ENCODE data around the gene FNDC11. TPM values are rescaled to one million over a fixed set of nuclear protein-coding genes. Genes with fewer than 3 reads are reported as not detected.

The FNDC11 gene
- polyA plus RNA-seq, 3 donors: 0.83 to 1.9 (median 1.3) TPM

DNA sequence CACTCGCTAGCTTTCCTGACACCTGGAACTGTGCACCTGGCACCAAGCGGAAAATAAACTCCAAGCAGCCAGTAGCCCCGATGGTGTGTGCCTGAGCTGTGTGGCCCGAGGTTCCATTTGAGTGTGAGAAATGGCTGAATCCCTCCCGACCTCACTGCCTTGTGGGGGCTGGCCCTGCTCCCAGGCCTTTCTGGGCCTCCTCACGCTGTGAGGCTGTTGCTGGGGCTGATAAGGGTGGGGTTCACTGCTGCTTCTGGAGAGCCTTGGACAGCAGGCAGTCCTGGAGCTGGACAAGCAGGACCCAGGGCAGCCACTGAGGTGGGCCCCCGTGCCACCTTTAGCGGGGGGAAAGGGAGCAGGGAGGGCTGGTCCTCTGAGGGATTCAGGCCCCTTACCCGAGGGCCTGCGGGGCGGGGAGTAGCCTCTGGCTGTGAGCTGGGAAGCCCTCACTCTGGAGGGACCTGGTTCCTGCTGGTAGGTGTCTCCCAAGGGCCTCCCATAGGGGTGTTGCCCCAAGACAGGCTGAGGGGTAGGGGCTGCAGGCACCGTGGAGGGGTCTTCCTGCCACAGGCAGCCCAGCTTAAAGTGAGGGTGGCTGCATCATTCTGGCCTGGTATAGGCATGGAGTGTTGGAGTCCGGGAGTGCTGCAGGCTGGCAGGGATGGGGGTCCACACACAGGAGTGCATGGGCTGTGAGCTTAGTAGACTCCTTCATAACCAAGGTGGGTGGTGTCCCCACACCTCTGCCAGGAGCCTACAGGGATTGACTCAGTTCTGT lies 31.7 kb upstream of the FNDC11 start:
- DNase-seq: no peak

DNA sequence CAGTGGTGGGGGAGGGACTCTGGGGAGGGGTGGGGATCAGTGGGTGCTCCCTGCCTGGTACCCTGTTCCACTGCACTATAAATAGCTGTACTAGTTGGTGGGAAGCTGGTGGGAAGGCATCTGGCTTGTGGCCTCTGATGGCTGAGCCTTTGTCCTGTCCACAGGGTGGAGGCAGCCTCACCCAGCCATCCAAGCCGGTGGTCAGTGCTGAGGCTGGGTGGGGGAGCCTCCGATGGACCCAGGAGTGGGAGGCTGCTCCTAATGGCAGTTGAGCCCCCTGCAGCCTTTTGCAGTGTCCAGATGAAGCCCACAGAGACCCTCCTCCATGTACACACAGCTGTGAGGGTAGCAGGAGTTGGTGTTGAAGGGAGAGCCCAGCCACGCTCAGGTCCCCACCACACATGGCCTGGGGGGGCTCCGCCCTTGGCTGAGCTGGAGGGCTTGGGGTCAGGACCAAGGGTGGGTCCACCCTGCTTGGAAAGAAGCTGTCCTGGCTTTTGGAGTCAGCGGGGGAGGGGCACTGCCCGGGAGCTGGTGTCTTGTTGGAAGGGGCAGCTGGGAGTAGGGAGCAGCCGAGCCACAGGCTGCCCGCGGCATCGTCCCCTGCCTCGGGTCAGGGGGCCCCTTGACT lies 30.9 kb upstream of the FNDC11 start:
- DNase-seq: no peak

DNA sequence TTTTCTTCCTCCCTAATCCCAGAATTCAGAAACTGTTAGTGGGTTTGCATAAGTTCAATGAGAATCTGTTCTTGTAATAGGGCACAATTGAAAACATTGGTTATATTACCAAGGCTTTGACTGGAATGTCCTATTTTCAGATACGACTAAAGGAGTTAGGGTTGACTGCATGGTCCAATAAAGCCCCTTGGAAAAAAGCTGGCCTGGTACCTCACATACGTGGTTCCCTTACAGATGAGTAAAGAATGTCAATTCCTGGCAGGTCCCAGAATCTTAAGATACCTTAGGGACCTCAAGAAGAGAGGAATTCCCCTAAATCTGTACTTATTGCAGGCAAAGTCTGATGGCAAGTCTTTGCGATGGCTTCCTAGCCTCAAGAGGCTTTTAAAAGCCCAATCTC lies 28.8 kb upstream of the FNDC11 start:
- no peak for DNase-seq

DNA sequence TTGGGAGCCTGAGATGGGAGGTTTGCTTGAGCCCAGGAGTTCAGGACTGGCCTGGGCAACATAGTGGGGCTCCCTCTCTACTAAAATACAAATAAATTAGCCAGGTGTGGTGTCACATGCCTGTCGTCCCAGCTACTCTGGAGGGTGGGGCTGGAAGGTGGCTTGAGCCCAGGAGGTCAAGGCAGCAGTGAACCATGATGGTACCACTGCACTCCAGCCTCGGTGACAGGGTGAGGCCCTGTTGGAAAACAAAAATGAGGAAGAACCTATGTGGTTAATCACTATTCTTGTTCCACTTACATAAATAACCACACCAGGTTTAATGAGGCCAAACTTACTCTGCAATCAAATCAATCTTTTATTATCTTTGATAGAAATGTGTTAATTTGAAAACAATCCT lies 28.0 kb upstream of the FNDC11 start:
- DNase-seq: no peak

DNA sequence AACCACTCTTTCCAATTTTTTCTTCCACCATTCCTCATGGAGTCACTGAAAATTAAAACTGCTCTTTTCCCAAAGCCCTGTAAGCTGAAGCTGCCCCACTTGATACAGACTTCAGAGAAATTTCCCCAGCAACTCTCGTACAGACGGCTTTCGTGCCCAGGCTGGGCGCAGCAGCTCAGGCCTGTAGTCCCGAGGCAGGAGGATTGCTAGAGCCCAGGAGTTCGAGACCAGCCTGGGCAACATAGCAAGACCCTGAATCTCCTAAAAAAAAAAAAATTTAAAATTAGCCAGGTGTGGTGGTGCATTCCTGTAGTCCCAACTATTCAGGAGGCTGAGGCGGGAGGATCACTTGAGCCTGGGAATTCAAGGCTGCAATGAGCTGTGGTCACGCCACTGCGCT lies 26.8 kb upstream of the FNDC11 start:
- DNase-seq: no peak

DNA sequence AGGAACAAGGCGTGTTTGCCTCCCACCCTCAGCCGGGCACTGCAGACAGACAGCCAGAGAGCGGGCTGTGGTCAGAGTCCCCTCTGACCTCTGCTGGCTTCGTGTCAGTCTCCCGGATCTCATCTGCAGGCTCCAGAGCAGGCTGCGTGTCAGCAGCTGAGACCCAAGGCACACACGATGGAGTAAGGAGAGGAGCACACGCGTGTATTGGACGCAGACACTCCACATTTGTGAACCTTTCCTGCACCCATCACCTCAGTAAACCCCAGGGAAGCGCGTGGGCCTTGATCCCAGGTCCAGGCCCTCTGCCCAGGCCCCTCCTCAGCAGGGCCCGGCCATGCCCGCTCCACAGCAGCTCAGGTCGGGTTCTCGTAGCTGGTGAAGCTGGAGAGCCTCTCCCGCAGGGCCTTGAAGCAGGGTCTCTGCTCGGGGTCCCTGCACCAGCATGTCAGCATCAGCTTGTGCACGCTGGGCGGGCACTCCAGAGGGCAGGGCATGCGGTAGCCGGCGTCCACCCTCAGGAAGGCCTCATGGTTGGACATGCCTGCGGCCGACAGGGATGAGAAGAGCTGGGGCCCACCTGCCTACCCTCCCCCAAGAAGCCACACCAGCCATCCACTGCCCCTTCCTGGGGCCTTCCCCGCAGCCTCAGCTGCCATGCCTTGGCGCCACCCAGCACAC lies 24.6 kb upstream of the FNDC11 start:
- DNase-seq: no peak

DNA sequence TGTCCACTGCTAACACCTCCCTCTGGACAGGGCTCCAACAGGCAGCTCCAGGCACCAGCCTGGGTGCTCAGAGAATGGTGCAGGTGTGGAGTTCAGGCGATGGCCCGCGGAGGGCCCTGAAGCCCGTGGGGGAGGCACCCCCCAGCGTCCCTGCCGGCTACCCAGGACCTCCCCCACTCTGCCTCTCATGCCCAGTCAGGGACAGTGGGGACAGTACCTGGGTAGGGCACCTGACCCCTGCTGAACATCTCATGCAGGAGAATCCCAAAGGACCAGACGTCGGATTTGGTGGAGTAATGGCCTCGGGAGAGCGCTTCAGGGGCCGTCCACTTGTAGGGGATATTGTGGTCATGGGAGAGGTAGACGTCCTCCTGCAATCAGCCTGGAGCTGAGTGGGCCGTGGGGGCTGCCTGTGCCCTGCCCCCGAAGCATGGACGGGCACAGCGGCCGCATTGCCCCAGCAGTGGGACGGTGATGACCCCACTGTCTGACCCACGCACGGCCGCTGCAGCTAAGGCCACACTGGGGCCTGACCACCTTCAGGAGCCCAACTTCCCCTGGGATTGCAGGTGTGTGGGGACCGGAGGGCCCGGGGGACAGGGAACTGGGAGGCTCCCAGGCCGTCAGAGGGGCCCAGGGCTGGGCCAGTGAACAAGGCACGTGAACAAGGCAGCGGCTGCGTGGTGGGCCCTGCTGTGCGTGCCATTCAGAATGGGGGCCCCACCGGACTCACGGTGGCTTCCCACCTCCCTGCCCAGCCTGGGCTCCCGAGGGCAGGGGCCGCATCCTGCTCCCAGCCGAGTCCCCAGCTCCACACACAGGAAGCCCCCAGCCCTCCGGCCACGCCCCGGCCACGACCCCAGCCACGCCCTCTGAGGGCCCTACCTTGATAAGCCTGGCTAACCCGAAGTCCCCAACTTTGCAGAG lies 23.8 kb upstream of the FNDC11 start:
- DNase-seq: no peak

DNA sequence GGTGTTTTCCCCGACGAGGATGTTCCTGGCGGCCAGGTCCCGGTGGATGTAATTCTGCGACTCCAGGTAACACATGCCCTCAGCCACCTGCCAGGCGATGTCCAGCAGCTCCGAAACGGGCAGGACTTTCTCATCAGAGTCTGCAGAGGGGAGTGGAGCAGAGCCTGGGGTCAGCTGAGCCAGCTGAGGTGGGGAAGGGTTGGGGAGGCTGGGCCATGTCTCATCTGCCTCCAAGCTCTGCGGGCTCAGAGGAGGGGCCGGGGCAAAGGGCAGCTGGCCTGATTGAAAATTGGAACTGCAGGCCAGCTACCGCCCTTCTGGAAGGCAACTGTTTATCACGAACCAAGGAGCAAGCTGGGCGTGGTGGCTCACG lies 23.2 kb upstream of the FNDC11 start:
- no peak for DNase-seq

DNA sequence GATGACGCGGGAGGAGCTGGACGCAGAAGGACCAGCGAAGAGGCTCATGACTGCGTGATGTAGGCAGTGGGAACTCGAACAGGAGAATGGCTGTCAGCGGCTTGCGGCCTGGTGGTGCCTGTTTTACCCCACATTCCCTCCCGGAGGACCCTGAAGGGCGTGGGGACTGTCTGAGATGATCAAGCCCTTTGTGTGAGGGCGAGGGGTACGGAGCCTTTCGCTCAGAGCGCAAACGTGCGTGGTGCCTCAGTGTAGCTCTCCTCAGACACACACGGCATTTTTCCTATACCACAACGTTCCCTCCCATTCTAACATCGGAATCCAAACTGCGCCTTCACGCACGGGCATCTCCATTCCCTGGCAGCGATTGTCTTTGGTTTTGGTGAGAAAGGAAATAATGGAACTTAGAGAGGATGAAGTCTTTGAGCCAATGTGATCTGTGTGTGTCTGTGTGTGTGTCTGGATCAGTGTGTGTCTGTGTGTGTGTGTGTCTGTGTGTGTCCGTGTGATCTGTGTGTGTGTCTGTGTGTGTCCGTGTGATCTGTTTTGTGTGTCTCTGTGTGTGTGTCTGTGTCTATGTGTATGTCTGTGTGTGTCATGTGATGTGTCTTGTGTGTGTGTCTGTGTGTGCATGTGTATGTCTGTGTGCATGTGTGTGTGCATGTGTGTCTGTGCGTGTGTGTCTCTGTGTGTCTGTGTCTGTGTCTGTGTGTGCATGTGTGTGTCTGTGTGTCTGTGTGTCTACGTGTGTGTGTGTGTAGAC lies 22.1 kb upstream of the FNDC11 start:
- DNase-seq: no peak

DNA sequence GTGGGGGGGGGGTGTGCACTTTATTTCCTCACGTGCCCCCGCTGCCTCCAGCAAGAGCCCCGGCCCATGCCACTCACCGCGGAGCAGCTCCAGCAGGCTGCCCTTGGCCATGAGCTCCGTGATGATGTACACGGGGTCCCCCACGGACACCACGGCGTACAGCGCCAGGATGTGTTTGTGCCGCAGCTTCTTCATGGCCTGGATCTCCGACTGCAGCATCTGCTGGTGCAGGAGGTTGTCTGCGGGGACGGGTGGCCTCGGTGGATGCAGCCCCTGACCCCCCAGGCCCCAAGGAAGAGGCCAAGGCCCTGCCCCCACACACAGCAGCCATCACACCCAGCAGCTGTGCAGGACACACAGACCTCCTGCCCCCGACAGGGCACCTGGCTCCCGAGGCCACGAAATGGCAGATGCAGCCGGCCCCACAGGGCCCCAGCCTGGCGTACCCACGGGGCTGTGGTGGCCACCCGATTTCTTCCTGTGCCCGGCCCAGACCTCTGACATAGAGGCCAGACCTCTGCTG lies 21.4 kb upstream of the FNDC11 start:
- DNase-seq: no peak

DNA sequence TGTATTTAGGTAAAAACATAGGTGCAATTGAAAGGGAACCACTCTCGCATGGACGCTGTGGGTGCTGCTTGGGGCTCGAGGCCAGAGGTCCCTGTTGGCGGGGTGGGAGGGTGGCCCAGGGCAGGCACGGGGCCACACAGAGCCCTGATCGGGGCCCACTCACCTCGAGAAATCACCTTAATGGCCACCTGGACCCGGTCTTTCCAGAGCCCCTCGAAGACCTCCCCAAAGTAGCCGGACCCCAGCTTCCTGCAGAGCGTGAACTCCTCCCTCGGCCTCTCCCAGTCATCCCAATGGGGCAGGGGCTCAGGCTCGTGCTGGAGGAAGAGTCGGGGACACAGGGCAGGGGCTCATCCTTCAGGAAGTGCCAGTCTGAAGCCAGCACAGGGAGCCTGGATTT lies 20.6 kb upstream of the FNDC11 start:
- DNase-seq: no peak

DNA sequence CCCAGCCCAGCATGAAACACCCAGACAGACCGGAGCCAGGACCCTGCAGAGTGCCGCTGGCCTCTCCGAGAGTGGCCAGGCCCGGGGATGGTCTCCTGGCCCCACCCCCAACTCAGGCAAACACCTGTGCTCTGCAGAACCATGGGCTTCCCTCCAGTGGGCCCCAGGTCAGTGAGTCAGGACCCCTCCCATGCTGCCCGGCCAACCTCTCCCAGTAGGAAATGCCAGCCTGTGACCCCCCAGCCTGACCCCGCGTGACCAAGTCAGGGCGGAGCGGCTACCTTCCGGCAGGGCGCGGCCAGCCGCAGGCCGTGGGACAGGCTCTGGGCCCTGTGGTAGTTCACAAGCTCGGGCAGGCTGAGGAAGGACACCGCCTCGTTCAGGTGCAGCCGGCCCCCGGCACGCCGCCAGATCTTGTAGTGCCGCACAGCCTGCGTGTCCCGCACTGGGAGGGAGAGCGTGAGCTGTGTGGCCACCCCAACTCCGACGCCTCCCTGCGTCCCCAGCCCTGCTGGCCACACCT lies 20.0 kb upstream of the FNDC11 start:
- no peak for DNase-seq

DNA sequence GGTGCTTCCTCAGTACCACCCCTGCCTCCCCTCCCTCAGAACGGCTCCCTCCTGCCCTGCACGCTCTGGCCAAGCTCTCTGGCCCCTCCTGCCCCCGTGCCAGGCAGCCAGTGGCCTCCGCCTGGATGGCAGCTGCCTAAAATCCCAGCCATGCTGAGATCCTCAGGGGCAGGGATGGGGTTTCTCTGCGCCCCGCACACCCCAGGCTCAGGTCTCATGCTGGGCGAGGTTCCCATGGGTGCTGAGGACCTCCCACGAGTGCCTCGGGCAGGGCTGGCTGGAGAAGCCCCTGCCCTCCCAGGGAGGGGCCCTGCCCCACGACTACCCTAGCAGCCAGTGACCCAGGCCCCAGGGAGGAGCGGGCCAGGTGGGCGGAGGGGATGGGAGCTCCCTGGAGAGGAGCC lies 19.5 kb upstream of the FNDC11 start:
- no peak for DNase-seq

DNA sequence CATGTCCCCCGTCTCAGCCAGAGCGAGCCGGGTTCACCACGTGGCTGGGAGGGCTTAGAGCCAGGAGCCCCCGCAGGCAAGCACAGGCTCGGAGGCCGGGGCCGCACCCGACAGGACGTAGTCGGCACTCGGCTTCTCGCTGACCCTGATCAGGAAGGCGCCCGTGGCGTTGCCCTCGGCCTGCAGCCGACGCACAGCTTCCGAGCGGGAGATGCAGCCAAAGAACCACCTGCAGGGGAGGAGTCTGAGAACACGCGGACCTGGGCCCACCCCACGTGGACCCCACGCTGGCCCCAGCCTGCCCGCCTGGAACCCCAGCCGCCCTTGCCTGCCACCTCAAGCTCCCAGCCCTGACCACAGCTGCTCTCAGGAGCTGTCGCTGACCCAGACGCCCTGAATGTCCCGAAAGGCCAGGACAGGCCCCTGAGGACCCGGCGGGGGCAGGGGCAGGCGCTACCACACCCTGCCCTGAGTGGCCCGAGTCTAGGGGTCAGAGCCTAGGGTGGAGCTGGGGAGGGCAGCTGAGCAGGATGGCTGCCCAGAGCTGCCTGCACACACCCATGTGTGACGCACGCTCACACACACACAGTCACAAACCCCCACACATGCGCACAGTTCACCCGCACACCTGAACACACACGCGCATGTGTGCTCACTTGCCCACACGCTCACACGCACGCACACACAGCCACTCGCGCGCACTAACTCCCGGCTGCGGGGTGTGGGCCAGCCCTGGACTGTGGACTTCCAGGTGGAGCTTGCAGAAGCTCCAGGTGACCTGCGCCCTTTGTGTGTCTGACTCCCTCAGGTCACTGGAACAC lies 18.9 kb upstream of the FNDC11 start:
- no peak for DNase-seq

DNA sequence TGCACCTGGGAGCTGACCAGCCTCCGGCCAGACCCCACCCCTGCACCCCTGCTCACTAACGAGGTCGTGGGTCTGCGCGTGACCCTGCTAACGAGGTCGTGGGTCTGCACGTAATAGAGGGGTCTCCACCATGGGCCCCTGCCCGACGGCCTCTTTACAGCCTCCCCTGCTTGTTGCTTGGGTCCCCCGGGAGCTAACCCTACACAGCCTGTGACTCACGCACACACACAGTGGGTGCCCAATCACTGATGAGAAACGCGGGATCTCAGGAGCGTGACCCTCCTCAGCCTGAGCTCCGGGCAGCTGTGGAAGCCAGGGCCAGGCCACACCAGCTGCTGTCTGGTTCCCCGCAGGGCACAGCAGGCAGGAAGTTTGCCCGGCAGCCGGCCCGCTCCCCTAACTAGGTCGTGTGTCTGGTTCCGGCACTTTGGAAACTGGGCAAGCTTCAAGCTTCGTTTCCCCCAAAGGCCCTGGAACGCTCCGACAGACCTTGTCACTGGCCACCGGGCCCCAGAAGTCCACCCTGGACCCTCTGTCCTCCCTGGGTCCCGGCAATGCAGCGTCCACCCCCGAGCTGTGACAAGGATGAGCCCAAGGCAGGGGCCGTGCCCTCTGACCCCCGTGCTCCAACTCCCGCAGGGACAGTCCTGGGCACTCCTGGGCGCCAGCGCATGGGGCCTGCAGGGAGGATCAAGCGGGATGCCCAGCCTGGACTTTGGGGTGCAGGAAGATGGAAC lies 17.6 kb upstream of the FNDC11 start:
- no peak for DNase-seq

DNA sequence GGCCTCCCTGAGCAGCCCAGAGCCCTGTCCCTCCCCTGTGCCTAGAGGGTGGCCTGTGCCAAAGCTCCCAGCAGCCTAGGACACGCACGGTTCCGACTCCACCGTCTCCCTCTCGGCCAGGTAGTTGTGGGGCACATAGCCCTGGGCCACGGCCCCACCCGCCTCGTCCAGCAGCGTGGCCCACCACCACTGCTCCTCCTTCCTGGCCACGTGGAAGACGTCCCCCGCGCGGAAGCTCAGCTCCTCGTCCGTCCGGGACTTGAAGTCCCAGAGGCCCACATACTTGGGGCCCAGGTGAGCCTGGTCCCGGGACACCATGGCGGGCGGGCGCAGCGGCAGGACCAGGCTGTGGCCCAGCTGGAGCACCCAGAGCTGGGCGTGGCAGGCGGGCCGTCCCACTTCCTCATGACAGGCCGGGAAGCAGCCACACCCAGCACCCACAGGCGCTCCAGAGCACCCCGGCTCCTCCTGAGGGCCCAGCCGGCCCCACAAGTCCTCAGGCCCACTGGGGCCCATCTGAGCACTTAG lies 16.9 kb upstream of the FNDC11 start, which contains the start of gene PTK6:
Gene PTK6, minus strand, starts transcription at position 380 of the 528 bp plus-strand sequence. Its CDS starts 62 bp downstream, at position 318.
- no peak for DNase-seq

DNA sequence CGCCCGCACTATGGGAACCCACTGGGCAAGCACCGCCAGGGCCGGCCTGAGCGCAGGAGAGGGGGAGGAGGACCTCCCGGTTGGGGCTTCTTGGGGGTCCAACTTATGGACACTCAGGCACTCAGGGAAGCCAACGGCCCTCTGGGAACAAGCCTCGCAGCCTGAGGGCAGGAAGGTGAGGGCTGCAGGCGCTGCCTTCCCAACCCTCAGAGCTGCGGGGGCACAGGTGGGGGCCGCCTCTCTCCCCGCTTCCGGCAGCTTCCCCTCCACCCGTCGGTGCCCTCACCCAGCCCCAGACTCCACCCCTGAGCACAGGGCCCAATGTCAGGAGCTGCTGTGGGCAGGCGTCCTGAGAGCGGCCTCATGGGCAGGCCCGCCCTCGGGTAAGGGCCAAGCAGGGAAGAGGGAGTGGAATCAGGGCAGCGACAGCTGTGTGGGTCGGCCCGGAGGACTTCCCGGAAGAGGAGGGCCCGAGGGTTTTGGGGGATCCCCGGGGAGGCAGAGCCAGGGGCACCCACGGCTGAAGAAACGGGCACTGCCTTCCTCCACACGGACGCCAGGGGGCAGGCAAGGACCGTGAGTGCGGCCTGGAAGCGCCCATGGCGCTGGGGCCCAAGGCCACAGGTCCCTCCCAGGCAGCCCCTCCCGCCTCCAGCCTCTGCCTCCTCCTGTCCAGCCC lies 16.3 kb upstream of the FNDC11 start:
- peak; percentile 74 for DNase-seq

Measured in renal pelvis (tissue), 4 donors.